HepG2 (cell line): ENCODE measurements around the gene DDX19B. TPM values are rescaled to one million over a fixed set of nuclear protein-coding genes. Genes with fewer than 3 reads are reported as not detected.

Source experiments
- BRD4 ChIP-seq: sonication (generic); formaldehyde crosslinking; IDR thresholded peaks from 2 replicates; pipeline ENCODE4 v1.4.0; 2020; ENCODE audit warnings: missing genetic modification reagents
- MIXL1 ChIP-seq: IDR thresholded peaks from 2 replicates; pipeline ENCODE4 v1.6.1; 2016
- NAIF1 ChIP-seq: sonication (generic); formaldehyde crosslinking; IDR thresholded peaks from 2 replicates; pipeline ENCODE4 v1.5.0; 2020; ENCODE audit warnings: mild to moderate bottlenecking, missing genetic modification reagents, borderline replicate concordance
- RBM39 ChIP-seq: fragments of 200-400 bp; formaldehyde crosslinking; IDR thresholded peaks from one replicate; pipeline ENCODE4 v1.6.1; 2018; ENCODE audit warnings: antibody characterized with exemption, mild to moderate bottlenecking, low read depth, low read length; ENCODE audit not compliant: poor library complexity, severe bottlenecking
- SIN3A ChIP-seq: IDR thresholded peaks from 2 replicates; pipeline ENCODE4 v1.6.1; 2011; ENCODE audit warnings: low read depth, mild to moderate bottlenecking, control low read depth, low read length, borderline replicate concordance
- ZFY ChIP-seq: sonication (generic); formaldehyde crosslinking; IDR thresholded peaks from 2 replicates; pipeline ENCODE4 v1.4.0; 2020; ENCODE audit warnings: missing genetic modification reagents
- ZNF883 ChIP-seq: sonication (generic); formaldehyde crosslinking; IDR thresholded peaks from 2 replicates; pipeline ENCODE4 v1.5.1; 2020; ENCODE audit warnings: mild to moderate bottlenecking, missing genetic modification reagents; ENCODE audit errors: not compliant biosample characterization
- ZSCAN31 ChIP-seq: sonication (generic); formaldehyde crosslinking; IDR thresholded peaks from 2 replicates; pipeline ENCODE4 v1.5.0; 2020; ENCODE audit warnings: low read depth, mild to moderate bottlenecking, missing genetic modification reagents
- polyA plus RNA-seq, 8 experiments: library from polyadenylated mRNA; depleted of rRNA in 3 of 8; stranded (reverse) in 7 of 8; unstranded in 1 of 8; fragments of >200 nt; fragmentation: Illumina TruSeq in 4 of 8; extraction: Trizol in 4 of 8; gene quantifications; 2 replicates each; pipeline versions ENCODE4 v1.2.1 to v1.2.3, GENCODE V29; 2011 to 2016; ENCODE audit warnings: low read depth in 4 of 8, missing spikeins in 1 of 8, mixed read lengths in 1 of 8; ENCODE audit not compliant: insufficient read depth in 1 of 8
- total RNA-seq, 5 experiments: library from RNA; depleted of rRNA; stranded (reverse); fragments of >200 nt; fragmentation: Illumina TruSeq; extraction: Trizol; gene quantifications; 2 replicates each; pipeline ENCODE4 v1.2.3, GENCODE V29; 2016; ENCODE audit warnings: low read depth in 1 of 5
- TF ChIP-seq, protein P1 (sequence below): sonication (generic); formaldehyde crosslinking; IDR thresholded peaks from 2 replicates; pipeline ENCODE4 v1.4.0; 2020; ENCODE audit warnings: missing genetic modification reagents, borderline replicate concordance
- TF ChIP-seq, protein P2 (sequence below): sonication (generic); formaldehyde crosslinking; IDR thresholded peaks from 2 replicates; pipeline ENCODE4 v1.4.0; 2020; ENCODE audit warnings: missing genetic modification reagents
- TF ChIP-seq, protein P3 (sequence below): sonication (generic); formaldehyde crosslinking; IDR thresholded peaks from 2 replicates; pipeline ENCODE4 v1.4.0; 2020; ENCODE audit warnings: missing genetic modification reagents
- TF ChIP-seq, protein P4 (sequence below): sonication (generic); formaldehyde crosslinking; IDR thresholded peaks from 2 replicates; pipeline ENCODE4 v1.4.0; 2020; ENCODE audit warnings: missing genetic modification reagents

Gene DDX19B
- total and polyA plus RNA-seq, 2 of the 13 experiments (the other 11 are each of a cell fraction or from before 2014, with no cell fraction given) = 36.2 to 40.0 TPM

DNA sequence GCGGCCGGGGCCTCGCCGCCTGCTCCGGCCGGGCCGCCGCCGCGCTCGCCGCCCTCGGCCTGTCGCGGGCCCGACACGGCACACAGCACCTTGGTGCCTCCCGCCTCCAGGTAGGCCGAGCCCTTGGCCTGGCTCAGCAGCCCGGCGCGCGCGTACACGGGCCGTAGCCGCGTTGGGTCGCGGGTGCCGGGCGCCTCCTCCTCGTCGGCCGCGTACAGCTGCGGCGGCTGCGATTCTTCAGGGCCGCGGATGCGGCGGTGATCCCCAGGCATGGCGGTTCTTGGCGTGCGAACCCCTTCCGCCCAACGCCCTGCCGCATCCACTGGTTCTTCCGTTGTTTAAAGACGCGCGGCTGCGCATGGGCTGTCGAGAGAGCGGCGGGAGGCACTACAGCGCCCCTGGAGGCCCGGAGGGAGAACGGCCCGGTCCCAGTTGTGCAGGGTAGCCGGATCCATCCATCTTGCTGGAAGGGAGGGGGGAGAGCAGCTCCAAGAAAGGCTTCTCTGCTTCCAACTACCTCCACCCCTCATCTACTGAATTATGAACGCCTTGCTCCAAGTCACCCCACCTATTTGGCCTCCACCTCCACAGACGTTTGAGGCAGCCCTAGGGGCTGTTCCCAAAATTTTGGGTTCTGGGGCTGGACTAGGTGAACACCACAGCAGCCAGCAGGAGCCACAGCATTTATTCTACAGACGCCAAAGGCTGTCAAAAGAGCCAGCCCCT is 47.2 kb upstream of the DDX19B start, which contains the start of gene EXOSC6 (continued):
- TF ChIP-seq, protein P1, sequence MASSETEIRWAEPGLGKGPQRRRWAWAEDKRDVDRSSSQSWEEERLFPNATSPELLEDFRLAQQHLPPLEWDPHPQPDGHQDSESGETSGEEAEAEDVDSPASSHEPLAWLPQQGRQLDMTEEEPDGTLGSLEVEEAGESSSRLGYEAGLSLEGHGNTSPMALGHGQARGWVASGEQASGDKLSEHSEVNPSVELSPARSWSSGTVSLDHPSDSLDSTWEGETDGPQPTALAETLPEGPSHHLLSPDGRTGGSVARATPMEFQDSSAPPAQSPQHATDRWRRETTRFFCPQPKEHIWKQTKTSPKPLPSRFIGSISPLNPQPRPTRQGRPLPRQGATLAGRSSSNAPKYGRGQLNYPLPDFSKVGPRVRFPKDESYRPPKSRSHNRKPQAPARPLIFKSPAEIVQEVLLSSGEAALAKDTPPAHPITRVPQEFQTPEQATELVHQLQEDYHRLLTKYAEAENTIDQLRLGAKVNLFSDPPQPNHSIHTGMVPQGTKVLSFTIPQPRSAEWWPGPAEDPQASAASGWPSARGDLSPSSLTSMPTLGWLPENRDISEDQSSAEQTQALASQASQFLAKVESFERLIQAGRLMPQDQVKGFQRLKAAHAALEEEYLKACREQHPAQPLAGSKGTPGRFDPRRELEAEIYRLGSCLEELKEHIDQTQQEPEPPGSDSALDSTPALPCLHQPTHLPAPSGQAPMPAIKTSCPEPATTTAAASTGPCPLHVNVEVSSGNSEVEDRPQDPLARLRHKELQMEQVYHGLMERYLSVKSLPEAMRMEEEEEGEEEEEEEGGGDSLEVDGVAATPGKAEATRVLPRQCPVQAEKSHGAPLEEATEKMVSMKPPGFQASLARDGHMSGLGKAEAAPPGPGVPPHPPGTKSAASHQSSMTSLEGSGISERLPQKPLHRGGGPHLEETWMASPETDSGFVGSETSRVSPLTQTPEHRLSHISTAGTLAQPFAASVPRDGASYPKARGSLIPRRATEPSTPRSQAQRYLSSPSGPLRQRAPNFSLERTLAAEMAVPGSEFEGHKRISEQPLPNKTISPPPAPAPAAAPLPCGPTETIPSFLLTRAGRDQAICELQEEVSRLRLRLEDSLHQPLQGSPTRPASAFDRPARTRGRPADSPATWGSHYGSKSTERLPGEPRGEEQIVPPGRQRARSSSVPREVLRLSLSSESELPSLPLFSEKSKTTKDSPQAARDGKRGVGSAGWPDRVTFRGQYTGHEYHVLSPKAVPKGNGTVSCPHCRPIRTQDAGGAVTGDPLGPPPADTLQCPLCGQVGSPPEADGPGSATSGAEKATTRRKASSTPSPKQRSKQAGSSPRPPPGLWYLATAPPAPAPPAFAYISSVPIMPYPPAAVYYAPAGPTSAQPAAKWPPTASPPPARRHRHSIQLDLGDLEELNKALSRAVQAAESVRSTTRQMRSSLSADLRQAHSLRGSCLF (CRISPR knock-in tag) = no peak
- TF ChIP-seq SIN3A = peak; percentile 92; the same call in 1 of the 2 replicates
- TF ChIP-seq ZSCAN31 (CRISPR knock-in tag) = peak; percentile 96
- TF ChIP-seq BRD4 (CRISPR knock-in tag) = peak; percentile 94
- TF ChIP-seq, protein P2, sequence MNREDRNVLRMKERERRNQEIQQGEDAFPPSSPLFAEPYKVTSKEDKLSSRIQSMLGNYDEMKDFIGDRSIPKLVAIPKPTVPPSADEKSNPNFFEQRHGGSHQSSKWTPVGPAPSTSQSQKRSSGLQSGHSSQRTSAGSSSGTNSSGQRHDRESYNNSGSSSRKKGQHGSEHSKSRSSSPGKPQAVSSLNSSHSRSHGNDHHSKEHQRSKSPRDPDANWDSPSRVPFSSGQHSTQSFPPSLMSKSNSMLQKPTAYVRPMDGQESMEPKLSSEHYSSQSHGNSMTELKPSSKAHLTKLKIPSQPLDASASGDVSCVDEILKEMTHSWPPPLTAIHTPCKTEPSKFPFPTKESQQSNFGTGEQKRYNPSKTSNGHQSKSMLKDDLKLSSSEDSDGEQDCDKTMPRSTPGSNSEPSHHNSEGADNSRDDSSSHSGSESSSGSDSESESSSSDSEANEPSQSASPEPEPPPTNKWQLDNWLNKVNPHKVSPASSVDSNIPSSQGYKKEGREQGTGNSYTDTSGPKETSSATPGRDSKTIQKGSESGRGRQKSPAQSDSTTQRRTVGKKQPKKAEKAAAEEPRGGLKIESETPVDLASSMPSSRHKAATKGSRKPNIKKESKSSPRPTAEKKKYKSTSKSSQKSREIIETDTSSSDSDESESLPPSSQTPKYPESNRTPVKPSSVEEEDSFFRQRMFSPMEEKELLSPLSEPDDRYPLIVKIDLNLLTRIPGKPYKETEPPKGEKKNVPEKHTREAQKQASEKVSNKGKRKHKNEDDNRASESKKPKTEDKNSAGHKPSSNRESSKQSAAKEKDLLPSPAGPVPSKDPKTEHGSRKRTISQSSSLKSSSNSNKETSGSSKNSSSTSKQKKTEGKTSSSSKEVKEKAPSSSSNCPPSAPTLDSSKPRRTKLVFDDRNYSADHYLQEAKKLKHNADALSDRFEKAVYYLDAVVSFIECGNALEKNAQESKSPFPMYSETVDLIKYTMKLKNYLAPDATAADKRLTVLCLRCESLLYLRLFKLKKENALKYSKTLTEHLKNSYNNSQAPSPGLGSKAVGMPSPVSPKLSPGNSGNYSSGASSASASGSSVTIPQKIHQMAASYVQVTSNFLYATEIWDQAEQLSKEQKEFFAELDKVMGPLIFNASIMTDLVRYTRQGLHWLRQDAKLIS (CRISPR knock-in tag) = peak; percentile 84; the same call in 1 of the 2 replicates
- TF ChIP-seq, protein P3, sequence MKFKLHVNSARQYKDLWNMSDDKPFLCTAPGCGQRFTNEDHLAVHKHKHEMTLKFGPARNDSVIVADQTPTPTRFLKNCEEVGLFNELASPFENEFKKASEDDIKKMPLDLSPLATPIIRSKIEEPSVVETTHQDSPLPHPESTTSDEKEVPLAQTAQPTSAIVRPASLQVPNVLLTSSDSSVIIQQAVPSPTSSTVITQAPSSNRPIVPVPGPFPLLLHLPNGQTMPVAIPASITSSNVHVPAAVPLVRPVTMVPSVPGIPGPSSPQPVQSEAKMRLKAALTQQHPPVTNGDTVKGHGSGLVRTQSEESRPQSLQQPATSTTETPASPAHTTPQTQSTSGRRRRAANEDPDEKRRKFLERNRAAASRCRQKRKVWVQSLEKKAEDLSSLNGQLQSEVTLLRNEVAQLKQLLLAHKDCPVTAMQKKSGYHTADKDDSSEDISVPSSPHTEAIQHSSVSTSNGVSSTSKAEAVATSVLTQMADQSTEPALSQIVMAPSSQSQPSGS = peak; percentile 90
- TF ChIP-seq MIXL1 (CRISPR knock-in tag) = peak; percentile 82
- TF ChIP-seq, protein P4, sequence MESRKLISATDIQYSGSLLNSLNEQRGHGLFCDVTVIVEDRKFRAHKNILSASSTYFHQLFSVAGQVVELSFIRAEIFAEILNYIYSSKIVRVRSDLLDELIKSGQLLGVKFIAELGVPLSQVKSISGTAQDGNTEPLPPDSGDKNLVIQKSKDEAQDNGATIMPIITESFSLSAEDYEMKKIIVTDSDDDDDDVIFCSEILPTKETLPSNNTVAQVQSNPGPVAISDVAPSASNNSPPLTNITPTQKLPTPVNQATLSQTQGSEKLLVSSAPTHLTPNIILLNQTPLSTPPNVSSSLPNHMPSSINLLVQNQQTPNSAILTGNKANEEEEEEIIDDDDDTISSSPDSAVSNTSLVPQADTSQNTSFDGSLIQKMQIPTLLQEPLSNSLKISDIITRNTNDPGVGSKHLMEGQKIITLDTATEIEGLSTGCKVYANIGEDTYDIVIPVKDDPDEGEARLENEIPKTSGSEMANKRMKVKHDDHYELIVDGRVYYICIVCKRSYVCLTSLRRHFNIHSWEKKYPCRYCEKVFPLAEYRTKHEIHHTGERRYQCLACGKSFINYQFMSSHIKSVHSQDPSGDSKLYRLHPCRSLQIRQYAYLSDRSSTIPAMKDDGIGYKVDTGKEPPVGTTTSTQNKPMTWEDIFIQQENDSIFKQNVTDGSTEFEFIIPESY (CRISPR knock-in tag) = peak; percentile 88
- TF ChIP-seq ZFY (CRISPR knock-in tag) = peak; percentile 91
- TF ChIP-seq RBM39 = peak; percentile 65
- TF ChIP-seq ZNF883 (CRISPR knock-in tag) = peak; percentile 80
- no peak for TF ChIP-seq NAIF1 (CRISPR knock-in tag)
